Measurements from ENCODE around the gene MRPS30.
"Not testable (repeated sequence)": the region's sequence is repeated elsewhere in the genome, so short reads cannot be mapped to it uniquely, and the experiment has no call there.

MRPS30 gene

DNA sequence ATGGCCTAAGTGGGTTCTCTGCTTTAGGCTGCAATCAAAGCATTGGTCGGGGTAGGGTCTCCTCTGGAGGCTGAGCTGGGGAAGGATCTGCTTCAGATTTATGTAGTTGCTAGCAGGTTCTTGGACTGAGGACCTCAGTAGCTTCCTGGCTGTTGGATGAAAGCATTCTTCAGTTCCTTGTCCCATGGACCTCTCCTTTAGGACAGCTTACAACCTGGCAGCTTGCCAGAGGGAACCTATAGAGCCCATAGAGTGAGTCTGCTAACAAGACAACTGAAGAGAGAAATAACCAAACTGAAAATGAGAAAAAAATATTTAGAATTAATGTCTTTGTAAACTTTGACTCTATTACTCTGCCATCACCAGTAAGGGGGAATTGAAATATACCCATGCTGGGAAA is 12.4 kb downstream of the MRPS30 start:
- no peak for DNase-seq (ENCODE audit: low read depth, low spot score)

DNA sequence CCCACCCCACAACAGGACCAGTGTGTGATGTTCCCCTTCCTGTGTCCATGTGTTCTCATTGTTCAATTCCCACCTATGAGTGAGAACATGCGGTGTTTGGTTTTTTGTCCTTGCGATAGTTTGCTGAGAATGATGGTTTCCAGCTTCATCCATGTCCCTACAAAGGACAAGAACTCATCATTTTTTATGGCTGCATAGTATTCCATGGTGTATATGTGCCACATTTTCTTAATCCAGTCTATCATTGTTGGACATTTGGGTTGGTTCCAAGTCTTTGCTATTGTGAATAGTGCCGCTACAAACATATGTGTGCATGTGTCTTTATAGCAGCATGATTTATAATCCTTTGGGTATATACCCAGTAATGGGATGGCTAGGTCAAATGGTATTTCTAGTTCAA is 15.9 kb downstream of the MRPS30 start:
- DNase-seq (ENCODE audit: low read depth, low spot score): not testable (repeated sequence)

DNA sequence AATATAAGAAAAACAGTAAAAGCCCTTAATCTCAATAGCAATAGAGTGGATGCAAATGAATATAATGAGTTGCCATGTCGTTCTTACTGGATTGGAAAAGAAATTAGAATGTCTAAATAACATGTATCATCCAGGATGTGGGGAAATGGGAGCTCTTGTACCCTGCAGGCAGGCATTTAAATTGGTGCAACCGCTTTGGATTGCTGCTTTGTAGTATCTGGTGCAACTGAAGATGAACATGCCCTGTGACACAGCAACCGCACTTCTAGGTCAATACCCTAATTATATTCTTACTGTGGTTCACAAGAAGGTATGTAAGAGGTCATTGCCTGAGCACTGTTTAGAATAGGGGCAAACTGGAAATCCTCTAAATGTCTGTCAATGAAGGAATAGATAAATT is 18.9 kb downstream of the MRPS30 start:
- DNase-seq (ENCODE audit: low read depth, low spot score): no peak

DNA sequence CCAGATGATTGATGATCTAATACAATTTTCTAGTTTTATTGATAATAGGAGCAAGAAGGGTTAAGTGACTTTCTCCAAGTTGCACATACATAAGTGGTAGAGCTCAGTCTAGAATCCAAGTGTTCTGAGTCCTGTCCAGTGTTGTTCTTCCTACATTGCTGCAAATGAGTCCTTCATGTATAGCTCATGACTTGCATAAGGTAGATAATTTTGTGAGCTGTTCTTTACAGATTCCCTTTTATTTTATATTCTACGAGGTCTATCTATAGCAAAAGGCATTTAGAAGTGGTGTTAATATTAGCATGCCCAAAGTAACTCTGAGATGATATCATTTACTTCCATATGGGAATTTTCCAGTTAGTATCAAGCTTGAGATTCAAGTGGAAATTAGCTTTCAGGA is 20.0 kb downstream of the MRPS30 start:
- DNase-seq (ENCODE audit: low read depth, low spot score): no peak

DNA sequence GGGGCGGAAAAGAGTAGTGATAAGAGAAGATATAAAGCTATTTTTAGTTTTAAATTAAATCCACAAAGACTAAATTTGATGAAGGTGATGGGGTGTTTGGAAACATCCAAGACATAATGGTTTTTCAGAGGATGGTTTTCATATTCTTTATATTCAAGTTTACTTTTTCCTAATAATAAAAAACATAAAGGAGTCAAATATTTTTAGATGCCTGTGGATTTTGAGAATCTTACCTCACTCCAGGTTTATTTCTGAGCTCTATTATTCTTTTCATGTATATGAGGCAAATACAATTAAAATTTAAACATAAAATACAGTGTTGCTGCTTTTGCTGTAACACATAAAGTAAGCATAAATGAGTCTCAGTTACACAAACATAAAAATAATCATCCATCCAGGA is 22.2 kb downstream of the MRPS30 start:
- no peak for DNase-seq (ENCODE audit: low read depth, low spot score)

DNA sequence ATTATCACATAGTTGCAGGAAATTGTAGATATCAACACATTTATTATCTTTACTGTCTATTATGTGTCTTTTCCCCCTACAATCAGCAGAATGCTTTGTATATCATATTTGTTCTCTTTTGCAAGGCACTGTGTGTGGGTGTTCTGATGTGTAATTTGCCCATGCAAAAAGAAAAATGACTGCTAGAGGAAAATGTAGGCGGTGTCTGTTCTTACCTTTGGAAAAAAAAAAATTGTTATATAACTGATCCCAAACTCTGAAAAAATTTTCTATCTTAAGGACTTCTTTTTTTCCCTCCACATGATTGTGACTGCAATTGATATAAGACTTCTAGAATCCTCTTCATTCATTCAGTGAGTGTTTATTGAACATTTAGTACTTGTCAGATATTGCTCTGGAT is 24.5 kb downstream of the MRPS30 start:
- no peak for DNase-seq (ENCODE audit: low read depth, low spot score)

DNA sequence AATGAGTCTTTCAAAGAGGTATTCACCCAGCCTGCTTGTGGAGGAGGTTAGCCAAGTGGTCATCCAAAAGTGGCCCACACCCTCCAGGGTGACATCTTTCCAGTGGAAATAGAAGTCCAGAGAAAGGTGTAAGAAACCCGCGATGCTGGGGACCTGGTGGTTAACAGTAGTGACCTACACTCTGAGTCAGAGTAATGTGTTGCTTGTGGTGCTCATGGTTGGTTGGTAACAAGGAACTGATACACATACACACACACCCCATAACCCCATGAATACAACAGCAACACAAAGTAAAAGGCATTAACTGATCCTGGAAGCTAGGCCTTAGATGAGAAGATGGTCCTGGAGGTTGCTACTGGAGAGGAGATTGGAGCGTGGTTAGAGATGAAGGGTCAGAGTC is 26.9 kb downstream of the MRPS30 start:
- DNase-seq (ENCODE audit: low read depth, low spot score): no peak

DNA sequence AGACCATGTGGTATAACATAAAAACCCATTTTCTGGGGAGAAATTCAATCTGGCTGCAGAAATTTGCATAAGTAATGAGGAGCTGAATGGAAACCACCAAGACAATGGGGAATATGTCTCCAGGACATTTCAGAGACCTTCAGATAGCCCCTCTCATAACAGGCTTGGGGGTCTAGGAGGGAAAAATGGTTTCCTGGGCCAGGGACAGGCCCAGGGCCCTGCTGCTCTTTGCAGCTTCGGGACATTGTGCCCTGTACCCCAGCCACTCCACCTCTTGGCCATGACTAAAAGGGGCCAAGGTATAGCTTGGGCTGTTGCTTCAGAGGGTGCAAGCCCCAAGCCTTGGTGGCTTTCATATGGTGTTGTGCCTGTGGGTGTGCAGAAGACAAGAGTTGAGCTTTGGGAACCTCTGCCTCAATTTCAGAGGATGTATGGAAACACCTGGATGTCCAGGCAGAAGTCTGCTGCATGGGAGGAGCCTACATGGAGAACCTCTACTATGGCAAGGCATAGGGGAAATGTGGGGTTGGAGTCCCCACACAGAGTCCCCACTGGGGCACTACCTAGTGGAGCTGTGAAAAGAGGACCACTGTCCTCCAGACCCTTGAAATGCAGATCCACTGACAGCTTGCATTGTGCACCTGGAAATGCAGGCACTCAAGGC is 30.4 kb downstream of the MRPS30 start:
- no peak for DNase-seq (ENCODE audit: low read depth, low spot score)

DNA sequence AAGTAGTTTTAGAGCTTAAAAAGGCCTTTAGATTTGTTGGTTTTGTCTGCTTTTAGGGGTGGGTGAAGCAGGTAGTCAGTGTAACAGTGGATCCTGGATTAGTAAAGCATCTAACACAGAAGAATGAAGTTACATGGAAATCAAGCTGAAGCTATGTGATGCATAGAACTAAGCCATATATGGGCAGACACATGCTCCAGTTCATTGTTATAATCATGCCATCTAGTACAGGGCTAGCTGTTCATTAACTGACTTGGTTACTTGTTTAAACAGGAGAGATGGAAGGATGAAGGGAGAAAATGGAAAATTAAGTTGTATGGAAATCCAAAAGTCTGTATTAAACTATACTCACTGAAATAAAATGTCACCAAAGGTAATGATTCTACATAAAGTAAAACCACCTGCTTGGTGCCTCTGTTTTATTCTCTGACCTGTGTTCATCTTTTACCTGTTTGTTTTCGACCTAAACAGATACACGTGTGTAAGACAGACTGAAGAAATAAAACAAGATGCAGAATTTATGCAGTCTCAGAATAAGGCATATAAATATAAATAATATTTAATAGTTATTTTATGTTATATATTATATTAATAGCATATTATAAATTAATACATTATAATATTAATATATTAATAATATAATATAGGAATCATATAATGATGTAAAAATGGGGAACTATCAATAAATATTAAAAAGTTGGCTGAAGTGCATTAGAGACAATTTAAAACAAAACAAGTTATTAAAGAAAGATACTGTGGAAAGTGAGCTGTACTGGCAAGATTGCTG is 33.9 kb downstream of the MRPS30 start:
- no peak for DNase-seq (ENCODE audit: low read depth, low spot score)

DNA sequence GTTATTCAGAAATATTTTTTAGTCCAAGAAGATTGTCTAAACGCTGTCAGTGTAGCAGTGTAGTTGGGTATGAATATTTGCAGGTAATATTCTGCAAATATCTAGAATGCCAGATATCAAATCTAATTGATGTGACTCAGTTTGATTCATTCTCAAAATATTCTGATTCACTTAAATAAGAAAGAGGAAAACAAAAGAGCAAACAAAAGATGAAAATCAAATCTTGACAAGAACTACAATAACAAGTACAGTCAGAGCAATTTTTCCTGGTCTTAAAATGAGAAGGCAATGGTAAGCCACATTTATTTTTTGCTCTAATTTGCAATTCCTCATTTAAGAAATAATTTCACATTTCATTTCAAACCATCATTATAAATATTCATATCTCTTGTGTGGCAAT is 36.0 kb downstream of the MRPS30 start:
- DNase-seq (ENCODE audit: low read depth, low spot score): no peak

DNA sequence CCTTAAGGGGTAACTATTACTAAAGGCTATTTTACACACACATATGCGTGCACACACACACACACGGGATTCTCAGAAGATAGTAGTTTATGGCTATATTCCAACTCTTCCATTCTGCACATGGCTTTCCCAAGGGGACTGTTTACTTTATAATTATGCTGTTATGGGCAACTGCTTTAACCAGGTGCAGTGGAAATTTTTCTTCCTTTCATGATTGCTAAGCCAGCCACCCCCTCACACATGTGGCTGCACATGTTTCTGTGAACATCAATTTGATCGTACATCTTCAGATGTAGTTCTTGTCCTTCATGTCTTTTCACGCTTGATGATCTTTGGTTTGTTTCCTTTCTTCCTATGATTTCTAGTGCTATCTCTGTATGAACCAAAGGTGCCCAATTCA is 37.0 kb downstream of the MRPS30 start:
- no peak for DNase-seq (ENCODE audit: low read depth, low spot score)

DNA sequence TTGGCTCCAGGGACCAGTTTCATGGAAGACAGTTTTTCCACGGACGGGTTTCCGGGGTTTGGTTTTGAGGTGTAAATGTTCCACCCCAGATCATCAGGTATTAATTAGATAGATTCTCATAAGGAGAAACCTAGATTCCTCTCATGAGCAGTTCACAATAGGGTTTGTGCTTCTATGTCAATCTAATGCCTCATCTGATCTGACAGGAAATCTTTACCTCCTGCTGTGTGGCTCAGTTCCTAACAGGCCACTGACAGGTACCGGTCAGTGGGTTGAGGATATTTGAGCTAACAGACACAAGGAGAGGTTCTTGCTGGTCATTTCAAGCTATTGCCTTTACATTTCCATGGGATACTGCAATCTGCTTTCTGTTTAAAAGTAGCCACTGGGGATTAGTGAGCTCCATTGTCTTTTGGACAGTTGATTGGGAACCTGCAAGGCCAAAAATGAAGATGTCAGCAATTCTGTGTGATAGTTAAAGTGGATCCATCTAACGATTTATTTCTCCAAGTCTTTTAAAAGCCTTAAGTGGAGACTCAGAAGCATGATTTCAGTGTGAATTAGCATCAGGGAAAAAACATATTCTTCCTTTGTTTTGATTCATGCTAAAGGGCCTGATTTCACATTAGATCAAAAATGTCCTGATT is 38.6 kb downstream of the MRPS30 start:
- DNase-seq (ENCODE audit: low read depth, low spot score): no peak

DNA sequence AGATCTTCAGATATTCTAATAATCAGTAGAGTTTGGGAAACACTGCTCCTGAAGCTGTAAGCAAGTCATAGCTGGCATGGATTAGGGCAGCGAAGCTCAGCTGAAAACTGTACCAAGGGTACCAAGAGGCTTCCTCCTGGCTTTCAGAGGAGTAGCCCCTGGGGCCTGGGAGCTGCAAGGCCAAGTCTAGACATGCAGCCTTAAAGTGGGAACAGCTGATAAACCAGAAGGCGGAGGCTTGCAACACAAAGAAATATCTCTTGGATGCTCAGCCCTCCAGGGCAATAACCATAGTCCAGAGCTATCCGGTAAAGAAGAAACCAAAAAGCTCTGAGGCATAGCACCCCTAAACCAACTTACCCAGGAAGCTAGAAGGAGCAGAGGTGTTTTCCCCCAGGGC is 51.5 kb downstream of the MRPS30 start:
- no peak for DNase-seq (ENCODE audit: low read depth, low spot score)

DNA sequence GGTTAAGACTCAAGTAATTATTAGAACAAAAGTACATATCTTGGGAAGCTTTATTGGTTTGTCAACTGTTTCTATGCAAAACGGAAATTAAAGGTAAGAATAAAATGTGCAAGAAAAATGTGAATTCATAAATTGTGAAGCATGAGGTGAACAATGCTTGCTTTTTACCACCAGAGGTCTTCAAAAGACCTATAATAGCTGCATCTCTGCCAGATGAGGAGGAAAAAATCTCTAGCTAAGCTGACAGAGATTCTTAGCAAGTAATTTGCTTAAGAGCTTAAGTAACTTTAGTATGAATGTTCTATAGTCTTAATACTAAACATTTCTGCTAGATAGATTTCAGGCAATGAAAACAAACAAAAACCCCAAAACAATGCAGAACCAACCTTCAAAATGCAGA is 54.1 kb downstream of the MRPS30 start:
- DNase-seq (ENCODE audit: low read depth, low spot score): no peak

Data from activated naive CD8-positive, alpha-beta T cell treated with anti-CD3 and anti-CD28 coated beads, Interleukin-2, amount 50 U/mL, for 16 hours (primary cell).